ENCODE results near the gene LYPD8.
"Not testable (repeated sequence)": the region's sequence is repeated elsewhere in the genome, so short reads cannot be mapped to it uniquely, and the experiment has no call there.

LYPD8 gene

GRCh38 chr1:248755517-248755916 lies at the start of gene LYPD8:
LYPD8 (minus strand) TSS chr1:248755759; CDS start chr1:248751081, 4,678 bp downstream.
- no peaks in the 10 kb centered on the region for H3K4me1 ChIP-seq (ENCODE audit: control insufficient read depth, insufficient read depth, low read length)
- no peak within 1 kb of the TSS for H3K4me3 ChIP-seq (ENCODE audit: low read depth, low read length)
- no peak within 1 kb of the TSS for H3K9ac ChIP-seq (ENCODE audit: low read depth, low read length)
- H3K9me3 ChIP-seq (ENCODE audit: control insufficient read depth, insufficient read depth, low read length), result peaks cover 96% of the 10 kb centered on the region
- H3K36me3 ChIP-seq (ENCODE audit: control insufficient read depth, insufficient read depth, low read length), result no peaks in the 10 kb centered on the region
- no peak within 1 kb of the TSS for H3K27ac ChIP-seq (ENCODE audit: low read depth, low read length)
- no peaks in the 10 kb centered on the region for H3K27me3 ChIP-seq (ENCODE audit: control insufficient read depth, insufficient read depth, low read length)

- Histone ChIP-seq H3K27me3 (ENCODE audit: control insufficient read depth, insufficient read depth, low read length) (no peaks in the 10 kb centered on the region), H3K27ac (ENCODE audit: low read depth, low read length) (no peak overlapping the region), H3K4me1 (ENCODE audit: control insufficient read depth, insufficient read depth, low read length) (no peaks in the 10 kb centered on the region), H3K4me3 (ENCODE audit: low read depth, low read length) (no peak overlapping the region), H3K9ac (ENCODE audit: low read depth, low read length) (no peak overlapping the region), H3K9me3 (ENCODE audit: control insufficient read depth, insufficient read depth, low read length) (peaks cover 45% of the 10 kb centered on the region), H3K36me3 (ENCODE audit: control insufficient read depth, insufficient read depth, low read length) (no peaks in the 10 kb centered on the region)
Measured at GRCh38 chr1:248804771-248805681, 49.5 kb upstream of the LYPD8 start.

- Histone ChIP-seq H3K9me3 (ENCODE audit: control insufficient read depth, insufficient read depth, low read length) (peaks cover 56% of the 10 kb centered on the region), H3K4me3 (ENCODE audit: low read depth, low read length) (peak overlapping the region; percentile 21; the same call in 1 of the 2 replicates)
- H3K27ac ChIP-seq (ENCODE audit: low read depth, low read length); H3K36me3 ChIP-seq (ENCODE audit: control insufficient read depth, insufficient read depth, low read length); H3K27me3 ChIP-seq (ENCODE audit: control insufficient read depth, insufficient read depth, low read length); H3K9ac ChIP-seq (ENCODE audit: low read depth, low read length); H3K4me1 ChIP-seq (ENCODE audit: control insufficient read depth, insufficient read depth, low read length): not testable (repeated sequence)
Measured at GRCh38 chr1:248803501-248803900, 47.9 kb upstream of the LYPD8 start.

GRCh38 chr1:248802454-248802853 lies 46.9 kb upstream of the LYPD8 start:
- Histone ChIP-seq H3K4me1 (ENCODE audit: control insufficient read depth, insufficient read depth, low read length) (no peaks in the 10 kb centered on the region), H3K36me3 (ENCODE audit: control insufficient read depth, insufficient read depth, low read length) (no peaks in the 10 kb centered on the region), H3K4me3 (ENCODE audit: low read depth, low read length) (no peak overlapping the region), H3K27ac (ENCODE audit: low read depth, low read length) (no peak overlapping the region), H3K9me3 (ENCODE audit: control insufficient read depth, insufficient read depth, low read length) (peaks cover 65% of the 10 kb centered on the region), H3K9ac (ENCODE audit: low read depth, low read length) (no peak overlapping the region), H3K27me3 (ENCODE audit: control insufficient read depth, insufficient read depth, low read length) (no peaks in the 10 kb centered on the region)

- Histone ChIP-seq H3K4me1 (ENCODE audit: control insufficient read depth, insufficient read depth, low read length) (no peaks in the 10 kb centered on the region), H3K27me3 (ENCODE audit: control insufficient read depth, insufficient read depth, low read length) (no peaks in the 10 kb centered on the region), H3K9me3 (ENCODE audit: control insufficient read depth, insufficient read depth, low read length) (peaks cover 65% of the 10 kb centered on the region), H3K27ac (ENCODE audit: low read depth, low read length) (no peak overlapping the region), H3K9ac (ENCODE audit: low read depth, low read length) (no peak overlapping the region), H3K36me3 (ENCODE audit: control insufficient read depth, insufficient read depth, low read length) (no peaks in the 10 kb centered on the region), H3K4me3 (ENCODE audit: low read depth, low read length) (no peak overlapping the region)
Measured at GRCh38 chr1:248800459-248800858, 44.9 kb upstream of the LYPD8 start.

DNA sequence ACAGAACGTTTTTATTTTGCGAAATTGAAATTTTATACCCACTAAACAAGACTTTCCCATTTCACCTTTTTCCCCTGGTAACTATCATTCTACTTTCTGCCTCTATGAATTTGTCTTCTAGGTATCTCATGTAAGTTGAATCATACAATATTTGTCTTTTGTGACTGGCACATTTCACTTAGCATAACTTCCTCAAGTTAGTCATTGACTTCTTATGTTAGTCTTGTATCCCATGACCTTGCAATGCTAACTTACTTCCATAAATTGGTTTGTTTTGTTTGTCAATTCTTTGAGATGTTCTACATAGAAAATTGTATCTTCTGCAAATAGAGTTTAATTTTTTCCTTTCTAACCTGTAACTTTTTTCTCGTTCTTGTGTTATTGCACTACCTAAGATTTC lies 43.2 kb upstream of the LYPD8 start:
- no peaks in the 10 kb centered on the region for H3K4me1 ChIP-seq (ENCODE audit: control insufficient read depth, insufficient read depth, low read length)
- H3K27ac ChIP-seq (ENCODE audit: low read depth, low read length), result no peak overlapping the region
- H3K36me3 ChIP-seq (ENCODE audit: control insufficient read depth, insufficient read depth, low read length), result no peaks in the 10 kb centered on the region
- H3K9ac ChIP-seq (ENCODE audit: low read depth, low read length), result no peak overlapping the region
- peaks cover 69% of the 10 kb centered on the region for H3K9me3 ChIP-seq (ENCODE audit: control insufficient read depth, insufficient read depth, low read length)
- no peak overlapping the region for H3K4me3 ChIP-seq (ENCODE audit: low read depth, low read length)
- H3K27me3 ChIP-seq (ENCODE audit: control insufficient read depth, insufficient read depth, low read length), result no peaks in the 10 kb centered on the region

GRCh38 chr1:248794663-248795062 lies 39.1 kb upstream of the LYPD8 start:
- H3K36me3 ChIP-seq (ENCODE audit: control insufficient read depth, insufficient read depth, low read length); H3K9ac ChIP-seq (ENCODE audit: low read depth, low read length); H3K27ac ChIP-seq (ENCODE audit: low read depth, low read length); H3K4me3 ChIP-seq (ENCODE audit: low read depth, low read length); H3K4me1 ChIP-seq (ENCODE audit: control insufficient read depth, insufficient read depth, low read length); H3K27me3 ChIP-seq (ENCODE audit: control insufficient read depth, insufficient read depth, low read length): not testable (repeated sequence)
- peaks cover 71% of the 10 kb centered on the region for H3K9me3 ChIP-seq (ENCODE audit: control insufficient read depth, insufficient read depth, low read length)

GRCh38 chr1:248793592-248793991 lies 38.0 kb upstream of the LYPD8 start:
- H3K9ac ChIP-seq (ENCODE audit: low read depth, low read length), result no peak overlapping the region
- no peak overlapping the region for H3K27ac ChIP-seq (ENCODE audit: low read depth, low read length)
- no peaks in the 10 kb centered on the region for H3K36me3 ChIP-seq (ENCODE audit: control insufficient read depth, insufficient read depth, low read length)
- H3K4me3 ChIP-seq (ENCODE audit: low read depth, low read length), result no peak overlapping the region
- no peaks in the 10 kb centered on the region for H3K4me1 ChIP-seq (ENCODE audit: control insufficient read depth, insufficient read depth, low read length)
- no peaks in the 10 kb centered on the region for H3K27me3 ChIP-seq (ENCODE audit: control insufficient read depth, insufficient read depth, low read length)
- peaks cover 73% of the 10 kb centered on the region for H3K9me3 ChIP-seq (ENCODE audit: control insufficient read depth, insufficient read depth, low read length)

DNA sequence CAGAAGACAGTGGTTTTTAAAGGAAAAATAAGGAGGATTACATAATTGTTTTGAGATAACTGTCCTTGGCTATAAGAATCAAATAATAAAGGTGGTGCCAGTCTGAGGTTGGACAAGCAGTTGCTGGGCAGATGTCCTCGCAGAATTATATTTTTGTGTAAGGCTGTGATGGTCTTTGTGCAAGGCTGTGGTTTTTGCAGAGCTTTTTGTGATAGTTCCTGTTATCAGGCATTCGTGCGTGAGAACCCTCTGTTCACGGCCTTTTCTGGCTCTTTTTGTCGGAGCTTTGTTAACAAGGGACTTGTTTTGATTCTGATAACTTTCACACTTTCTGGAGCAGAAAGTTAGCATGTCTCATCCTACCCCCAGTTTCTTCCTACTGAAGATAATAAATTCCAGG lies 36.8 kb upstream of the LYPD8 start:
- Histone ChIP-seq H3K27ac (ENCODE audit: low read depth, low read length) (no peak overlapping the region), H3K36me3 (ENCODE audit: control insufficient read depth, insufficient read depth, low read length) (no peaks in the 10 kb centered on the region), H3K9me3 (ENCODE audit: control insufficient read depth, insufficient read depth, low read length) (peaks cover 73% of the 10 kb centered on the region), H3K4me1 (ENCODE audit: control insufficient read depth, insufficient read depth, low read length) (no peaks in the 10 kb centered on the region), H3K27me3 (ENCODE audit: control insufficient read depth, insufficient read depth, low read length) (no peaks in the 10 kb centered on the region), H3K9ac (ENCODE audit: low read depth, low read length) (no peak overlapping the region), H3K4me3 (ENCODE audit: low read depth, low read length) (no peak overlapping the region)

GRCh38 chr1:248791010-248791409 lies 35.5 kb upstream of the LYPD8 start:
- Histone ChIP-seq H3K9ac (ENCODE audit: low read depth, low read length) (no peak overlapping the region), H3K4me3 (ENCODE audit: low read depth, low read length) (no peak overlapping the region), H3K9me3 (ENCODE audit: control insufficient read depth, insufficient read depth, low read length) (peaks cover 85% of the 10 kb centered on the region), H3K36me3 (ENCODE audit: control insufficient read depth, insufficient read depth, low read length) (no peaks in the 10 kb centered on the region), H3K27ac (ENCODE audit: low read depth, low read length) (no peak overlapping the region), H3K4me1 (ENCODE audit: control insufficient read depth, insufficient read depth, low read length) (no peaks in the 10 kb centered on the region), H3K27me3 (ENCODE audit: control insufficient read depth, insufficient read depth, low read length) (no peaks in the 10 kb centered on the region)

DNA sequence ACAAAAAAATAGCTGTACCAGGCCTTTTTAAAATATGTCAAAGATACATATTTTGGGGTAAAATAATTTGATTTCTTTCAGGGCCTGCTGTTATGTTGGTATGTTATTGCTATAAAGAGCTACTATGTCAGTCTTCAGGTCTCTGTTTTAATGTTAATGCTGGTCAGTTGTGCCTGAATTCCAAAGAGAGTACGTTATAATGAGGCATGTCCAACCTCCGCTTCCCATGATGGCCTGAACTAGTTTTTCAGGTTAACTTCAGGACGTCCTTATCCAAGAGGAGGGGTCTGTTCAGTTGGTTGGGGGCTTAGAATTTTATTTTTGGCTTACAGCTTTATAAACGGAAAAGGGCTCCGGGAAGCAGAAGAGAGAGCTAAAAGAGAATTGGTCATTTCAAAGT lies 34.9 kb upstream of the LYPD8 start:
- Histone ChIP-seq H3K27ac (ENCODE audit: low read depth, low read length) (no peak overlapping the region), H3K9me3 (ENCODE audit: control insufficient read depth, insufficient read depth, low read length) (peaks cover 88% of the 10 kb centered on the region), H3K4me1 (ENCODE audit: control insufficient read depth, insufficient read depth, low read length) (no peaks in the 10 kb centered on the region), H3K4me3 (ENCODE audit: low read depth, low read length) (no peak overlapping the region), H3K27me3 (ENCODE audit: control insufficient read depth, insufficient read depth, low read length) (no peaks in the 10 kb centered on the region), H3K36me3 (ENCODE audit: control insufficient read depth, insufficient read depth, low read length) (no peaks in the 10 kb centered on the region), H3K9ac (ENCODE audit: low read depth, low read length) (no peak overlapping the region)

Measured in HUES48 (cell line).